ENCODE results near the gene RASGRF2. TPM values are rescaled to one million over a fixed set of nuclear protein-coding genes. Genes with fewer than 3 reads are reported as not detected.

RASGRF2 gene
- total and polyA plus RNA-seq, 2 of the 8 experiments (the other 6 are each of a cell fraction or from before 2014, with no cell fraction given) = 2.6 to 29.5 TPM

GRCh38 chr5:81252904-81253303 is 292.7 kb downstream of the RASGRF2 start (continued):
- TF ChIP-seq USF2 (IDR thresholded peaks at IDR 0.05; ENCODE audit: low read length) (no peak), NANOG (IDR thresholded peaks at IDR 0.05; ENCODE audit: insufficient read depth, low read depth, low read length, poor library complexity, severe bottlenecking) (no peak), NRF1 (IDR thresholded peaks at IDR 0.05; ENCODE audit: low read depth, low read length) (no peak), PHF8 (conservative IDR thresholded peaks at IDR 0.05; ENCODE audit: low read depth, low read length) (no peak), FOSL1 (IDR thresholded peaks at IDR 0.05; ENCODE audit: insufficient read depth, low read depth, low read length) (no peak), EGR1 (IDR thresholded peaks at IDR 0.05; ENCODE audit: borderline replicate concordance, low read depth, low read length) (no peak), HDAC2 (IDR thresholded peaks at IDR 0.05; ENCODE audit: borderline replicate concordance in 1 of 2, low read depth in 2 of 2, low read length in 2 of 2) (no peak), HDAC6 (IDR thresholded peaks at IDR 0.05; ENCODE audit: low read depth, low read length) (no peak), TEAD4 (IDR thresholded peaks at IDR 0.05; ENCODE audit: low read depth, low read length) (no peak)

Data from H1 (cell line).